Loucy (cell line): ENCODE results near the gene C12orf76.

ENCODE experiments used
- H2AFZ ChIP-seq: fragments of 200-600 bp; sonication (generic); 2 replicates; pipeline ENCODE4 v1.6.0; 2016; ENCODE audit warnings: antibody characterized with exemption, mild to moderate bottlenecking, low read length, moderate library complexity
- H3F3A ChIP-seq: fragments of 200-600 bp; 2 replicates; pipeline ENCODE4 v1.6.0; 2016; ENCODE audit warnings: antibody characterized with exemption, low read depth, mild to moderate bottlenecking
- H3K27me3 ChIP-seq: fragments of 200-600 bp; sonication (generic); 2 replicates; pipeline ENCODE4 v1.6.1; 2014; ENCODE audit warnings: low read length, mild to moderate bottlenecking; ENCODE audit not compliant: insufficient read depth, poor library complexity, severe bottlenecking
- H3K36me3 ChIP-seq: fragments of 200-600 bp; sonication (generic); 2 replicates; pipeline ENCODE4 v1.6.1; 2016; ENCODE audit warnings: low read length; ENCODE audit not compliant: insufficient read depth
- H3K4me1 ChIP-seq: fragments of 200-600 bp; sonication (generic); 2 replicates; pipeline ENCODE4 v1.5.1; 2014; ENCODE audit warnings: low read length, mild to moderate bottlenecking; ENCODE audit not compliant: insufficient read depth, poor library complexity, severe bottlenecking
- H3K4me2 ChIP-seq: fragments of 200-600 bp; sonication (generic); 2 replicates; pipeline ENCODE4 v1.6.0; 2014; ENCODE audit warnings: antibody characterized with exemption, low read length, low read depth, mild to moderate bottlenecking; ENCODE audit not compliant: poor library complexity, severe bottlenecking
- H3K4me3 ChIP-seq: fragments of 200-600 bp; sonication (generic); 2 replicates; pipeline ENCODE4 v1.5.1; 2014; ENCODE audit warnings: low read length, mild to moderate bottlenecking, mixed read lengths; ENCODE audit not compliant: poor library complexity, severe bottlenecking
- H3K79me2 ChIP-seq: fragments of 200-600 bp; sonication (generic); 2 replicates; pipeline ENCODE4 v1.6.1; 2014; ENCODE audit warnings: low read length; ENCODE audit not compliant: insufficient read depth
- H3K9ac ChIP-seq: fragments of 200-600 bp; sonication (generic); 2 replicates; pipeline ENCODE4 v1.6.0; 2014; ENCODE audit warnings: mild to moderate bottlenecking, low read depth, low read length, moderate library complexity; ENCODE audit not compliant: poor library complexity, severe bottlenecking
- H3K9me2 ChIP-seq: fragments of 200-600 bp; sonication (generic); replicated peaks from 2 replicates; pipeline ENCODE4 v1.6.1; 2016; ENCODE audit warnings: low read depth, low read length, mixed read lengths
- H3K9me3 ChIP-seq: fragments of 200-600 bp; sonication (generic); 2 replicates; pipeline ENCODE4 v1.6.1; 2014; ENCODE audit warnings: mild to moderate bottlenecking, antibody characterized with exemption, low read length, low read depth; ENCODE audit not compliant: insufficient read depth
- H4K20me1 ChIP-seq: fragments of 200-600 bp; sonication (generic); 2 replicates; pipeline ENCODE4 v1.6.0; 2014; ENCODE audit warnings: antibody characterized with exemption, low read length, mild to moderate bottlenecking; ENCODE audit not compliant: insufficient read depth, poor library complexity, severe bottlenecking
- CTCF ChIP-seq: fragments of 200-600 bp; sonication (generic); conservative IDR thresholded peaks from 2 replicates; pipeline ENCODE4 v1.5.1; 2014; ENCODE audit warnings: mild to moderate bottlenecking, antibody characterized with exemption, low read length
- EZH2phosphoT487 ChIP-seq: fragments of 200-600 bp; IDR thresholded peaks from 2 replicates; pipeline ENCODE4 v1.6.1; 2018; ENCODE audit warnings: antibody characterized with exemption, mild to moderate bottlenecking, moderate library complexity, borderline replicate concordance

The C12orf76 gene

GRCh38 chr12:110024051-110024450, 24.3 kb downstream of the C12orf76 start:
- Histone ChIP-seq H3K79me2 (no peaks in the 10 kb centered on the region), H3K4me2 (no peak overlapping the region), H3K27me3 (no peaks in the 10 kb centered on the region), H3K9me3 (no peaks in the 10 kb centered on the region), H3K4me1 (no peaks in the 10 kb centered on the region), H3K9ac (no peak overlapping the region), H3K4me3 (no peak overlapping the region), H2AFZ (no peak overlapping the region), H4K20me1 (no peaks in the 10 kb centered on the region), H3K9me2 (no peaks in the 10 kb centered on the region), H3K36me3 (peaks cover 83% of the 10 kb centered on the region; the same call in 1 of the 2 replicates), H3F3A (no peaks in the 10 kb centered on the region)
- no peak for TF ChIP-seq EZH2phosphoT487

- Histone ChIP-seq H3K9ac (no peak overlapping the region), H4K20me1 (no peaks in the 10 kb centered on the region), H3K79me2 (no peaks in the 10 kb centered on the region), H3K9me3 (no peaks in the 10 kb centered on the region), H3F3A (no peaks in the 10 kb centered on the region), H3K27me3 (no peaks in the 10 kb centered on the region), H3K4me3 (no peak overlapping the region), H2AFZ (no peak overlapping the region), H3K9me2 (no peaks in the 10 kb centered on the region), H3K4me1 (no peaks in the 10 kb centered on the region), H3K36me3 (peaks cover 85% of the 10 kb centered on the region; the same call in 1 of the 2 replicates), H3K4me2 (no peak overlapping the region)
- TF ChIP-seq EZH2phosphoT487 = no peak
- no peak for TF ChIP-seq CTCF
These were observed 25.0 kb downstream of the C12orf76 start for GRCh38 chr12:110023059-110023980.

GRCh38 chr12:110020956-110021355, 27.4 kb downstream of the C12orf76 start:
- Histone ChIP-seq H3K4me2 (no peak overlapping the region), H3K9ac (no peak overlapping the region), H3K4me1 (no peaks in the 10 kb centered on the region), H3K36me3 (peaks cover 89% of the 10 kb centered on the region; the same call in 1 of the 2 replicates), H3K4me3 (no peak overlapping the region), H4K20me1 (no peaks in the 10 kb centered on the region), H3K27me3 (no peaks in the 10 kb centered on the region), H2AFZ (no peak overlapping the region), H3F3A (no peaks in the 10 kb centered on the region), H3K9me3 (no peaks in the 10 kb centered on the region), H3K9me2 (no peaks in the 10 kb centered on the region), H3K79me2 (no peaks in the 10 kb centered on the region)
- no peak for TF ChIP-seq EZH2phosphoT487

GRCh38 chr12:110015132-110015531, 33.2 kb downstream of the C12orf76 start:
- Histone ChIP-seq H3K36me3 (peaks cover 64% of the 10 kb centered on the region; the same call in 1 of the 2 replicates), H3K79me2 (peaks cover 4% of the 10 kb centered on the region; the same call in 1 of the 2 replicates)

More at GRCh38 chr12:110015132-110015531, 33.2 kb downstream of the C12orf76 start:
- H4K20me1 ChIP-seq = no peaks in the 10 kb centered on the region
- H3K4me3 ChIP-seq = no peak overlapping the region
- H3K9me2 ChIP-seq = no peaks in the 10 kb centered on the region
- H3F3A ChIP-seq = no peaks in the 10 kb centered on the region
- peaks cover 6% of the 10 kb centered on the region for H3K4me1 ChIP-seq
- H2AFZ ChIP-seq = no peak overlapping the region
- TF ChIP-seq CTCF (0 out of 2 replicates have a peak, but pooled peaks have one; percentile 23), EZH2phosphoT487 (no peak)
- peak overlapping the region; percentile 43 for H3K9ac ChIP-seq
- H3K9me3 ChIP-seq = no peaks in the 10 kb centered on the region
- no peak overlapping the region for H3K4me2 ChIP-seq
- no peaks in the 10 kb centered on the region for H3K27me3 ChIP-seq
